HG02943 (cell line): ENCODE data around the gene PGLYRP4.

Experiments used
- ATAC-seq: cut with Tn5 transposase; IDR thresholded peaks from one replicate; pipeline ENCODE4 v1.9.1; 2021; ENCODE audit warnings: mild to moderate bottlenecking, low read depth, moderate library complexity; ENCODE audit not compliant: unreplicated experiment

The PGLYRP4 gene

GRCh38 chr1:153379591-153379990, 30.9 kb upstream of the PGLYRP4 start:
- ATAC-seq, result no peak

GRCh38 chr1:153375511-153375910, 26.9 kb upstream of the PGLYRP4 start, which contains the start of gene S100A12:
S100A12 (minus strand) TSS chr1:153375621; CDS start chr1:153374592, 1,029 bp downstream.
- ATAC-seq, result no peak

DNA sequence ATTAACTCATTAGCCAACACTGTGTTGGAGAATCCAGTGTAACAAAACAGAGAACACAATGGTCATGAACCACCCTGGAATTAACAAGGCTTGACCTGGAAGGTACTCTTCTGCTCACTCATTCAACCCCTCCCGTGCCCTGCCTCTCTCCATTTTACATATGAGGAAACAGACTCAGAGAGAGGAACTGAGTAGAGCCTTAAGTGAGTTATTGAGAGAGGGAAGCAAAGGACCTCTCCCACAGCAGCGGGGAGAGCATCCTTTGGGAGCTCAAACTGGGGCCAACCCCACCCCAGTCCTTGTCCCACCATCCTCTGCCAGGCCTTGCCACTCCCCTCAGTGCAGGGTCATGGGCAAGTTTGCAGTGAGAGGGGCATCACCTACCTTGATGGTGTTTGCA, 25.4 kb upstream of the PGLYRP4 start:
- no peak for ATAC-seq

- no peak for ATAC-seq
Measured at GRCh38 chr1:153372571-153372970, 23.9 kb upstream of the PGLYRP4 start.

DNA sequence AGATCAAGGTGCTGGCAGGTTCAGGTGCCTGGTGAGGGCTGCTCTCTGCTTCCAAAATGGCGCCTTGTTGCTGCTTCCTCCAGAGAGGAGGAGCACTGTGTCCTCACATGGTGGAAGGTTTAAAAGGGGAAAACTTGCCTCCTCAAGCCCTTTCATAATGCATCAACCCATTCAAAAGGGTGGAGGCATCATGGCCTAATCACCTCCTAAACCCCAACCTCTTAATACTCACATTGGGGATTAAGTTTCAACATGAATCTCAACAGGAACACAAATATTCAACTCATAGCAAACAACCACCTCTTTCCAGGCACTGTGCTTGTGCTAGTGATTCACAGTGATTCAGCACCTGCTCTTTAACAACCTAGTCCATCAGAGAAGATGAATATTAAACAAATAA, 22.6 kb upstream of the PGLYRP4 start:
- ATAC-seq, result no peak

- no peak for ATAC-seq
Measured at GRCh38 chr1:153370146-153370545, 21.5 kb upstream of the PGLYRP4 start.

GRCh38 chr1:153368495-153368894, 19.9 kb upstream of the PGLYRP4 start:
- no peak for ATAC-seq

DNA sequence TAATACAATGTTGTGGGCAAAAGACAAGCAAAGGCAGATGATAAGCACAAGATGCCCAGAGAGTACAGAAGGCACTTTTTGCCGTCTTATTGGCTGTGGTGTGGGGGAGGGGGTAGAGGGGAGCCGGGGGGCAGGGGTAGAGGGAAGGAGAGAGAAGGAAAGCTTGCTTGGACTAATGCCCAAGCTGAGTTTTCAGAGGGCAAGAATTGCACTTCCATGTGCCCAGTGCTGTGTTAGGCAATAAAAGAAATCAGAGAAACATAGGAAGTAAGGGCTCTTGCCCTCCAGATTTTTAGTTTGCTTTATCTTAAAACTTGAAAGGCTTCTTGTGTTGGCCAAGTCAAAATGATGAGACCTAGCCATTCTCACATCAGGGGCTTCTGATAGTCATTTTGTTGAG, 18.4 kb upstream of the PGLYRP4 start:
- no peak for ATAC-seq

DNA sequence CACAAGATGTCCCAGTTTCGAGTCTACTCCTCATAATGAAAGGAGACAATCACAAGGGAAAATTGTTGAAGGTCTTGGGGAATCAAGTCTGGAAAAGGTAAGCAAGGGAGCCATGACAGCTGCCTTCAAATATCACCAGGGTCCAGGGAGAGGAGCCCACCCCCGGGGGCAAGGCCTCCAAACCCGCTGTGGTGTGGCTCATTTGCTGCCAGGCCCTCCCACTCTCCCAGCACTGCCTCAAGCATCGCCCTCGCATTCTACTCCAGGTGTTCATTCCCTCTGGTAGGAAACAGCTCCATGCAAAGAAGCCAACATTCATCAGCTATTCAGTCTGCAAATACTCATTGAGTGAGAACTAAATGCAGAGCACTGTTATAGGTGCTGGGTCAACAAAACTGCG, 17.6 kb upstream of the PGLYRP4 start:
- ATAC-seq, result no peak

DNA sequence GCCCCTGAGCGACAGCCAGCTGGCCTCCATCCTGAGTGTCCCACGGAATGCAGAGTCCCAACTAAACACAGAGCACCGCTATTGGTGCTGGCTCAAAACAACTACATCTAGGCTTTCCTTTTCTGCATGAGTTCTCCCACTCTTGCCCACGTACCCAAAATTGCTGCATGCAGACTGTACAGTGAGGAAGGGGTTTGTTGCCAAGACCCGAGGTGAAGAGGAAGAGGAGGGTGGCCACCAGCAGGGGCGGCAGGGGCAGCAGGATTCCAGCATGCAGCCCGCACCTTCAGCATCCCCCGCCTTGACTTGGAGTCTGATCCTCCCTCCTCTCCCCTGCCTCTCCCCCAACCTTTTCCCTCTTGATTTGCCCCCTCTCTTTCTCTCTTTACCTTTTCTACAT, 17.1 kb upstream of the PGLYRP4 start:
- no peak for ATAC-seq

- no peak for ATAC-seq
Measured at GRCh38 chr1:153364766-153365666, 16.4 kb upstream of the PGLYRP4 start.

DNA sequence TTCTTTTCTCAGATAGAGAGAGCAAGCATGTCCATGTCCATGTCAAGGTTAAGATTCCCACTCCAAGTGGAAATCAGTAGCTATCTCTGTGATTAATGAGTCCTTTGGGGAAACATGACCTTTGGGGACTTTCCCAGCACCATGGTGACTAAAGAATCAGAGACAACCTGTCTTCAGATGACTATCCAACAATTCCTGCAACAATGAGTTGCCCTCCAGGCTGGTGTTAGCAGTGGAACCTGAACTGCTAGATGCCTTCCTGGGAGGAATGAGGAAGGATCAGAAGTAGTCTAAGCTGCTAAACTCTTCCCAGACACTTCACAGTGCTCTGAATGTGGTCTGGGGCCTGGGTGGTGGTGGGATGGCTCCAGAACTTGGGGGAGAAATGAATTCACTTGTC, 15.5 kb upstream of the PGLYRP4 start:
- no peak for ATAC-seq

GRCh38 chr1:153363641-153364040, 15.0 kb upstream of the PGLYRP4 start:
- ATAC-seq, result no peak

DNA sequence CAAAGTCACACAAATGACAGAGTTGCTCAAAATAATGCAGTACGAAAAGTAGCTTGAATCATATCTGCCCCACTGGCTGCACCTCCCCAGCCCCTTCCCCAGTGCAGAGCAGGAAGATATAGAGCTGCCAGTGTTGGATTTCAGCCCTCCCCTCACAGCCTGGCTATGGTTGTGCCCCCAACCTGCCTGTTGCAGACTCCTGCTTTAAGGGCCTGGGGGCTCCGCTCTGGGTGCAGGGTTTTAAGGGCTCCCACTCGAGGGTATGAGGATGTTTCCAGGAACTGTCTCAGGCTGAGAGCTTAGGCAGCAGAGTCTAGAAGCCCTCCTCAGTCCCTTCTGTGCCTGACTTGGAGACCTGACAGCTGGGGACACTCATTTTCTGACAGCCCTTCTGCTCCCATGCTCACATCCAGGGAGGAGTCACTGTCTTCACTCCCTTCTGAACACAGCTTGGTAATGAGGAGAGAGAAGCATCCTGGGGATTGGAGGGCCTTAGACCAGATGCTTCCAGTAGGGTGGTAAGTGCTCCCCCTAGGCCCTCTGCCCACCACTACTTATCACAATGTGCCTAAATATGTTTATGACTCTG, 13.6 kb upstream of the PGLYRP4 start:
- ATAC-seq, result no peak

GRCh38 chr1:153361480-153362109, 13.0 kb upstream of the PGLYRP4 start:
- no peak for ATAC-seq

DNA sequence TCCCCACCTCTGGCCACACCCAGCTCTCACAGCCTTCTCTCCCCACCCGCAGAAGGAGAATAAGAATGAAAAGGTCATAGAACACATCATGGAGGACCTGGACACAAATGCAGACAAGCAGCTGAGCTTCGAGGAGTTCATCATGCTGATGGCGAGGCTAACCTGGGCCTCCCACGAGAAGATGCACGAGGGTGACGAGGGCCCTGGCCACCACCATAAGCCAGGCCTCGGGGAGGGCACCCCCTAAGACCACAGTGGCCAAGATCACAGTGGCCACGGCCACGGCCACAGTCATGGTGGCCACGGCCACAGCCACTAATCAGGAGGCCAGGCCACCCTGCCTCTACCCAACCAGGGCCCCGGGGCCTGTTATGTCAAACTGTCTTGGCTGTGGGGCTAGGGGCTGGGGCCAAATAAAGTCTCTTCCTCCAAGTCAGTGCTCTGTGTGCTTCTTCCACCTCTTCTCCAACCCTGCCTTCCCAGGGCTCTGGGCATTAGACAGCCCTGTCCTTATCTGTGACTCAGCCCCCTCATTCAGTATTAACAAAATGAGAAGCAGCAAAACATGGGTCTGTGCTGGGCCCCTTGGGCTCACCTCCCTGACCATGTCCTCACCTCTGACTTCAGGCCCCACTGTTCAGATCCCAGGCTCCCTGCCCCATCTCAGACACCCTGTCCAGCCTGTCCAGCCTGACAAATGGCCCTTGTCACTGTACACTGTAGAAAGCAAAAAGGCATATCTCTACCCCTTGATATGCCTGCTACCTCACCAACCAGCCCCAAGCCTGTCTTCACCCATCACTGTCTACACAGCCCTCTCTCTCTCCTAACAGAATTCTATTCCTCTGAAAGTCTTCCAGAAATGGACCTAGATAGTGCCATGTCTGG, 12.2 kb upstream of the PGLYRP4 start:
- ATAC-seq, result no peak

GRCh38 chr1:153360190-153360589, 11.5 kb upstream of the PGLYRP4 start:
- no peak for ATAC-seq

DNA sequence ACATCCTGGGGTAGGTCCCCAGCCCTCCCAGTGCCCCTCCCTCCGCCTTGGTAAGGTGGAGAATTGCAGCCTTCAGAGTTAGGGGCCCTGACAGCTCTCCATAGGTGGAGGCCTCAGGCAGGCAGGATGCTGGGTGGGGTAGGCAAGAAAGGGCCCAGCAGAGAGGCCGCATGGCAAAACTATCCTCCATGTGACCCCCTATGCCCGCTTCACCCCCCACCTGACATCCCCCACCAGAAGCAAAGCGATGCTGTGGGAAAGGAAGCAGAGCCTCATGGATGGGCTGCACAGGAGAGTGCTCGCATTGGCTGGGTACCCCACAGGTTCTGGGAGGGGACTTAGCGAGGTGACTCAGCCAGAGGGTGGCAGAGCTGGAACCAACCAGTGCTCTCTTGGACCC, 10.6 kb upstream of the PGLYRP4 start:
- ATAC-seq, result no peak

- no peak for ATAC-seq
Measured at GRCh38 chr1:153358691-153358975, 10.0 kb upstream of the PGLYRP4 start.

GRCh38 chr1:153357853-153358690, 9.4 kb upstream of the PGLYRP4 start, which contains the start of gene S100A9:
S100A9 (plus strand) TSS chr1:153357854; CDS start chr1:153358284, 430 bp downstream.
- no peak for ATAC-seq
